Adrenal gland (tissue), 12 donors: ENCODE measurements around the gene UCP3. TPM values are rescaled to one million over a fixed set of nuclear protein-coding genes. Genes with fewer than 3 reads are reported as not detected.

Experiments used
- DNase-seq, 7 donors: peaks; one replicate each; pipeline ENCODE4 v3.0.0-alpha.2; 2019 to 2020
- H3K27ac ChIP-seq, 5 donors: fragments of 200-600 bp; sonication (generic) in 4 of 5; 1 replicate in 3 of 5; 2 replicates in 2 of 5; pipeline versions ENCODE4 v1.5.1 to v1.8.0; 2016 to 2020; ENCODE audit warnings: mild to moderate bottlenecking in 1 of 5
- H3K27me3 ChIP-seq: fragments of 200-600 bp; 2 replicates; pipeline ENCODE4 v1.8.0; 2021
- H3K36me3 ChIP-seq, 2 donors: fragments of 200-600 bp; replicated peaks in 1 of 2; 1 replicate in 1 of 2; 2 replicates in 1 of 2; pipeline versions ENCODE4 v1.5.1 to v1.8.0; 2018 to 2022
- H3K4me1 ChIP-seq, 2 donors: fragments of 200-600 bp; replicated peaks in 1 of 2; 1 replicate in 1 of 2; 2 replicates in 1 of 2; pipeline versions ENCODE4 v1.5.1 to v1.8.0; 2018 to 2021
- H3K4me3 ChIP-seq, 4 donors: fragments of 200-600 bp; sonication (generic) in 3 of 4; one replicate each; pipeline ENCODE4 v1.5.1; 2016 to 2018
- H3K9me3 ChIP-seq, 3 donors: fragments of 200-600 bp; sonication (generic) in 1 of 3; replicated peaks in 1 of 3; 1 replicate in 2 of 3; 2 replicates in 1 of 3; pipeline versions ENCODE4 v1.5.1 to v1.8.0; 2016 to 2021
- POLR2A ChIP-seq, 2 donors: fragments of 450-650 bp; IDR thresholded peaks; one replicate each; pipeline ENCODE4 v1.6.1; 2017; ENCODE audit warnings: antibody characterized with exemption in 2 of 2, mild to moderate bottlenecking in 2 of 2, moderate library complexity in 1 of 2
- WGBS, 4 donors: extraction: QIAGEN DNeasy Blood & Tissue Kit in 2 of 4; methylation state at CpG; one replicate each; pipeline versions ENCODE4 v1.1.5 to v1.1.7; 2013 to 2017; 5-methylcytosine and 5-hydroxymethylcytosine counted together
- intact Hi-C, 2 donors: fragments of 100-400 bp; cut with DNase I; formaldehyde crosslinking; loops; one replicate each; pipeline versions ENCODE4 v1.14.1 to v1.15.0; 2022 to 2023
- polyA plus RNA-seq, 3 donors: library from polyadenylated mRNA; stranded (reverse); fragments of 200-250 nt in 2 of 3; fragments of 350-450 nt in 1 of 3; fragmentation: Illumina TruSeq in 1 of 3; extraction: RNeasy Lipid Tissue Mini Kit (QIAGEN cat#74804) in 1 of 3; gene quantifications; one replicate each; pipeline ENCODE4 v1.2.3, GENCODE V29; 2013 to 2014
- total RNA-seq, 9 donors: library from RNA; depleted of rRNA in 4 of 9; stranded (reverse); fragments of >200 nt in 4 of 9; fragments of 120-200 nt in 1 of 9; fragmentation: NEBNext Ultra II Directional in 1 of 9; extraction: Animal tissue kit (Norgen Biotek cat#: 25700) in 1 of 9; gene quantifications; one replicate each; pipeline versions ENCODE4 v1.1.0 to v1.2.4, GENCODE V29; 2013 to 2023
- TF ChIP-seq, protein P1 (sequence below), 6 experiments: fragments of 450-650 bp in 4 of 6; fragments of 200-600 bp in 2 of 6; sonication (generic) in 1 of 6; IDR thresholded peaks; 1 replicate in 5 of 6; 2 replicates in 1 of 6; pipeline versions ENCODE4 v1.5.1 to v1.8.0; 2016 to 2021; ENCODE audit warnings: antibody characterized with exemption in 6 of 6, mild to moderate bottlenecking in 2 of 6, moderate library complexity in 1 of 6
- donor health status: healthy with polysubstance abuse.
- donor health status: Bipolar disorder and iron deficiency.
- donor health status: DM: yes; HTN: yes; CAD: no.
- donor health status: DM: no; HTN: no; CAD: no.
- donor health status: DM: no; HTN: no; CAD: no.
- donor health status: DM: yes; HTN: yes; CAD: no.

Gene UCP3
- total and polyA plus RNA-seq, 12 donors: 0.36 to 6.3 (median 1.4) TPM

DNA sequence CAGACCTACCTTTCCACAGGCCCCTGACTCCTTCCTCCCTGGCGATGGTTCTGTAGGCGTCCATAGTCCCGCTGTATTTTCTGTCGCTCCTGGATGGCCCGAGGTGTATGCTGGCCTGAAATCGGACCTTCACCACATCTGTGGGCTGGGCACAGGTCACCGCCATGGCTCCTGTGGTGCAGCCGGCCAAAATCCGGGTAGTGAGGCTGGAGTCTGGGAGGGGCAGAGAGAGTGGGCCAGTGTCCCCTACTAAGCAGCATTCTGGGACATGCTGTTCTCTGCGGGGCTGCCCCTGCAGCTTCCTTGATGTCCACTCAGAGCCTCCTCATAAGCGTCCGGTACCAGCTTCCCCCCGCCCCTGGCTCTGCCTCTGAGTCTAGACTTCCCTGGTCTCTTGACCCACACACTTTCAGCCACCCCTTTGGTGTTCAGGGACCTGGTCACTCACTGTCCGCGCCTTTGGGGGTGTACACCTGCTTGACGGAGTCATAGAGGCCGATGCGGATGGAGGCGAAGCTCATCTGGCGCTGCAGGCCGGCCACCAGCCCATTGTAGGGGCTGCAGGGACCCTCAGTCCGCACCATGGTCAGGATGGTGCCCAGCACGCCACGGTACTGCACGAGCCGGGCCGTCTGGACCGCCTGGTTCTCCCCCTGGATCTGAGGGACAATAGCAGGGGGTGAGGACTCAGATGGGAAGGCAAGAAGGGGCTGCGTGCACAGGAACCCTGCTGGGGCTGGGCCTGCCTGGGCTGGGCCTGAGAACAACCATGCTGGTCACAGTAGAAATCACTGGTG, 3.0 kb downstream of the UCP3 start:
- Histone ChIP-seq H3K36me3 (peaks cover 0 to 4% of the 10 kb centered on the region in 2 donors), H3K27me3 (no peaks in the 10 kb centered on the region), H3K9me3 (no peaks in the 10 kb centered on the region), H3K4me3 (no peak overlapping the region), H3K27ac (no peak overlapping the region), H3K4me1 (no peaks in the 10 kb centered on the region)
- intact Hi-C loops: no loop called here
- no peak for DNase-seq
- WGBS, 4 donors: 94 to 98% (median 96%) methylated on average over 18 to 29 of the region's 29 CpGs
- TF ChIP-seq, protein P1, sequence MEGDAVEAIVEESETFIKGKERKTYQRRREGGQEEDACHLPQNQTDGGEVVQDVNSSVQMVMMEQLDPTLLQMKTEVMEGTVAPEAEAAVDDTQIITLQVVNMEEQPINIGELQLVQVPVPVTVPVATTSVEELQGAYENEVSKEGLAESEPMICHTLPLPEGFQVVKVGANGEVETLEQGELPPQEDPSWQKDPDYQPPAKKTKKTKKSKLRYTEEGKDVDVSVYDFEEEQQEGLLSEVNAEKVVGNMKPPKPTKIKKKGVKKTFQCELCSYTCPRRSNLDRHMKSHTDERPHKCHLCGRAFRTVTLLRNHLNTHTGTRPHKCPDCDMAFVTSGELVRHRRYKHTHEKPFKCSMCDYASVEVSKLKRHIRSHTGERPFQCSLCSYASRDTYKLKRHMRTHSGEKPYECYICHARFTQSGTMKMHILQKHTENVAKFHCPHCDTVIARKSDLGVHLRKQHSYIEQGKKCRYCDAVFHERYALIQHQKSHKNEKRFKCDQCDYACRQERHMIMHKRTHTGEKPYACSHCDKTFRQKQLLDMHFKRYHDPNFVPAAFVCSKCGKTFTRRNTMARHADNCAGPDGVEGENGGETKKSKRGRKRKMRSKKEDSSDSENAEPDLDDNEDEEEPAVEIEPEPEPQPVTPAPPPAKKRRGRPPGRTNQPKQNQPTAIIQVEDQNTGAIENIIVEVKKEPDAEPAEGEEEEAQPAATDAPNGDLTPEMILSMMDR (IDR thresholded peaks at IDR 0.05): no peak
- TF ChIP-seq POLR2A (IDR thresholded peaks at IDR 0.05): no peak

DNA sequence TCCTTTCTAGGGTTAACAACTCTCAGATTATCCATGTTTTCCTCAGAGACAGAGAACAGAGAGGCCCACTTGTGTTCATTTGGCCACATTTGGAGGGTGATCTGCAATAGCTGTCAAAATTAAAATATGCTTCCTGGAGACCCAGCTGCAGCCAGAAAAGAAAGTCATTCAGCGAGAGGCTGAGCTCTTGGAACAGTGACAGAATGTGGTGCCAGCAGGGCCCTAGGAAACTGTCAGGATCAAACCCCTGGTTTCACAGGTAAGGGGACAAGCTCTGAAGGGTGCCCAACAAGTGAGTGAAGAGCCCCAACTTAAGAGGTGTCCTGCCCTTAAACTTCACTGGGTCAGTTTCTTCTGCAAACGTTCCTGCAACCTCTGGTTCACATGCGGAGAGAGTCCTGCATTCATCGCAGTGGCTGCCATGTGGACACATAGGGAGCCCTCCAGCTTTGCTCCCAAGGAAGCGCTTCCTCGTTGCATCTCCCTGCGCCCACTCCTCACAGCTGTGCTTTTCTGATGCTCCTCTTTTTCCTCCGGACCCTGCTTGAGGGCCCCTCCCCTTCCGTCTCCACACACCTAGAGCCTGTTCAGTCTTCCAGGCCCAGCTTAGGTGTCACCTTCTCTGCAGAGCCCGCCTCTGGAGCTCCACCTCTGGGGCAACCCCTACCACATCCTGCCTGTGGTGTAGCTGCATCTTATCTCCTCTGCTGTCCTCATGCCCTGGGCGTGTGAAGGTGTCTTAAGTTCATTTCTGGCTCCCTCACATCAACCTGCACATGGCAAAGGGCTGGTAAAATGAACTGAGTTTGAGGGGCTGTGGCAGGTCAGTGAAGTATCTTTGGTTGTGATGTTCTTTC, 3.9 kb downstream of the UCP3 start:
- Histone ChIP-seq H3K27me3 (no peaks in the 10 kb centered on the region), H3K36me3 (peaks cover 0 to 4% of the 10 kb centered on the region in 2 donors), H3K9me3 (no peaks in the 10 kb centered on the region), H3K4me3 (no peak overlapping the region), H3K27ac (no peak overlapping the region), H3K4me1 (no peaks in the 10 kb centered on the region)
- DNase-seq: no peak
- no peak for TF ChIP-seq POLR2A (IDR thresholded peaks at IDR 0.05)
- TF ChIP-seq, protein P1 (IDR thresholded peaks at IDR 0.05): no peak
- WGBS, 4 donors: 66 to 82% (median 73%) methylated on average over 11 of the region's 11 CpGs
- intact Hi-C loops: no loop called here

DNA sequence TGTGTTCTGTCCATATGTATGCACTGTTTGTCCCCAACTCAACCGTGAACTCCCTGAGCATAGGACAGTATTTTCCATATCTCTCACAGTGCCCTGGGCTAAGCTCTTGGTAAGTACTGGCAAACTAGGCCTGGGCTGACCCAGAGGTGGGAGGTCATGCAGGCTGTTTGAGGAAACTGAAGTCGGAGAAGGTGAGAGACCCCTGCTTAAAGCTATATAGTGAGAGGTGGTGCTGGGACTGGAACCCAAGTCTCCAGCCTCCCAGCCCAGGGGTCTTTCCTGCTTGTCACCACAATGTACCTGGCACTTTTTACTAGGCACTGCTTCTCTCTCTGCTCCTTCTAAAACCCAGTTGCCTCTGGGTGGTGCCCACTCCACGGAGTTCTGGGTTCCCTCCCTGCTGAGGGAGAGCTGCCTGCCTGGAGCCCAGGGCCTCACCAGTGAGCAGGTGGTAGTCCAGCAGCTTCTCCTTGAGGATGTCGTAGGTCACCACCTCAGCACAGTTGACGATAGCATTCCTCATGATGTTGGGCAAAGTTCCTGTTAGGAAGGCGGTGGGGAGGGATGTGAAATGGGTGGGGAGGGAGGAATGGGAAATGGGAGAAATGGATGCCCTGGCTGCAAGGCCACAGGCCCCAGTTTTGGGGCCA, 4.7 kb downstream of the UCP3 start:
- Histone ChIP-seq H3K4me3 (no peak overlapping the region), H3K9me3 (no peaks in the 10 kb centered on the region), H3K27me3 (no peaks in the 10 kb centered on the region), H3K36me3 (peaks cover 0 to 4% of the 10 kb centered on the region in 2 donors), H3K27ac (no peak overlapping the region), H3K4me1 (no peaks in the 10 kb centered on the region)
- intact Hi-C loops: no loop called here
- no peak for DNase-seq
- TF ChIP-seq, protein P1 (IDR thresholded peaks at IDR 0.05): no peak
- TF ChIP-seq POLR2A (IDR thresholded peaks at IDR 0.05): no peak
- WGBS, 4 donors: 85 to 92% (median 89%) methylated on average over 4 to 6 of the region's 6 CpGs

DNA sequence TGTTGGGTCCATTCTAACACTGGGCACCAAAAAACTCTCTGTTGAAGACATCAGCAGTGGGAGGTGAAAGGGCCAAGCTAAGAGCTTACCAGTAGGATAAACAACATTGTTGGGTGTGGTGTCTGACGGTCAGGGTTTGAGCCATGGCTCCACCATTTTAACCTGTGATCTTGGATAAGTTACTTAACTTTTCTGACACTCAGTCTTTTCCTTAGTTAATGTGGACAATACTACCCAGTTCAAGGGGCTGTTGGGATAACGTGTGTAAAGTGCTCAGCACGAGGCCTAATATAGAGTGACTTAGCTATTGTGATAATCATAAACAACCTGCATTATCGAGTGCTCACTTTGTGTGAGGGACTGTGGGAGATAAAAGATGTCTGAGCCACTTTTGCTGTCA, 6.1 kb downstream of the UCP3 start:
- Histone ChIP-seq H3K27ac (no peak overlapping the region), H3K4me3 (no peak overlapping the region), H3K4me1 (no peaks in the 10 kb centered on the region), H3K36me3 (peaks cover 0 to 4% of the 10 kb centered on the region in 2 donors), H3K27me3 (no peaks in the 10 kb centered on the region), H3K9me3 (no peaks in the 10 kb centered on the region)
- no peak for DNase-seq
- TF ChIP-seq, protein P1 (IDR thresholded peaks at IDR 0.05): no peak
- TF ChIP-seq POLR2A (IDR thresholded peaks at IDR 0.05): no peak
- intact Hi-C loops: no loop called here
- WGBS, 4 donors: 95 to 98% (median 96%) methylated on average over 4 of the region's 4 CpGs
